H1 (cell line): Measurements from ENCODE around the gene UVRAG. TPM values are rescaled to one million over a fixed set of nuclear protein-coding genes. Genes with fewer than 3 reads are reported as not detected.

ENCODE experiments used
- CTCF ChIA-PET: fragments of 300-600 bp; sonication (Branson Sonifier 250); formaldehyde crosslinking; loops from one replicate; lab custom pipeline; 2021; ENCODE audit not compliant: partially characterized antibody; lab: Charles Lee
- POLR2A ChIA-PET: fragments of 300-600 bp; sonication (Branson Sonifier 250); formaldehyde crosslinking; loops from one replicate; lab custom pipeline; 2021; ENCODE audit warnings: inconsistent platforms; ENCODE audit not compliant: partially characterized antibody; lab: Charles Lee
- DNase-seq, 2 experiments: peaks; one replicate each; pipeline versions ENCODE4 v3.0.0 to v3.0.0-alpha.2; 2010 to 2022; ENCODE audit warnings: low spot score in 2 of 2, low read depth in 1 of 2, mixed read lengths in 1 of 2
- FAIRE-seq: peaks from 2 replicates; lab custom pipeline; 2011; peaks lifted over from hg19 to GRCh38; lab: Jason Lieb, UNC
- H2AFZ ChIP-seq: 2 replicates; pipeline ENCODE4 v1.8.1; 2012; ENCODE audit warnings: low read length, inconsistent platforms
- H2AK5ac ChIP-seq: 2 replicates; pipeline ENCODE4 v1.6.1; 2013; ENCODE audit warnings: low read depth, low read length
- H2BK120ac ChIP-seq: replicated peaks from 2 replicates; pipeline ENCODE3; 2013; ENCODE audit warnings: low read depth, low read length, inconsistent platforms
- H2BK12ac ChIP-seq: 2 replicates; pipeline ENCODE4 v1.6.1; 2013; ENCODE audit warnings: low read depth, low read length
- H2BK15ac ChIP-seq: 2 replicates; pipeline ENCODE4 v1.6.1; 2013; ENCODE audit warnings: low read length
- H2BK20ac ChIP-seq: 2 replicates; pipeline ENCODE4 v1.6.1; 2013; ENCODE audit warnings: low read length
- H2BK5ac ChIP-seq: 2 replicates; pipeline ENCODE4 v1.6.1; 2013; ENCODE audit warnings: low read depth, low read length
- H3K14ac ChIP-seq: 2 replicates; pipeline ENCODE4 v1.6.1; 2013; ENCODE audit warnings: inconsistent platforms; ENCODE audit not compliant: insufficient read length
- H3K18ac ChIP-seq: 2 replicates; pipeline ENCODE4 v1.6.1; 2013; ENCODE audit warnings: low read length; ENCODE audit errors: extremely low read depth
- H3K23ac ChIP-seq: 2 replicates; pipeline ENCODE4 v1.6.1; 2013; ENCODE audit warnings: inconsistent platforms; ENCODE audit not compliant: insufficient read length
- H3K23me2 ChIP-seq: 2 replicates; pipeline ENCODE4 v1.6.1; 2013; ENCODE audit warnings: low read depth, low read length
- H3K27ac ChIP-seq: 2 replicates; pipeline ENCODE4 v1.6.1; 2011; ENCODE audit warnings: low read depth, low read length, inconsistent platforms
- H3K27me3 ChIP-seq, 4 experiments: replicated peaks in 1 of 4; 1 replicate in 1 of 4; 2 replicates in 3 of 4; pipeline versions ENCODE4 v1.6.1 to v1.8.1; 2011 to 2013; ENCODE audit warnings: low read length in 3 of 4, mild to moderate bottlenecking in 3 of 4, inconsistent platforms in 2 of 4, mixed read lengths in 2 of 4, moderate library complexity in 1 of 4; ENCODE audit not compliant: control insufficient read depth in 3 of 4, insufficient read depth in 3 of 4; ENCODE audit errors: extremely low read depth in 1 of 4
- H3K36me3 ChIP-seq, 4 experiments: 2 replicates each; pipeline versions ENCODE4 v1.6.1 to v1.8.1; 2011 to 2013; ENCODE audit warnings: mild to moderate bottlenecking in 4 of 4, low read length in 3 of 4, moderate library complexity in 2 of 4, control low read depth in 1 of 4, inconsistent platforms in 1 of 4; ENCODE audit not compliant: insufficient read depth in 4 of 4, control insufficient read depth in 2 of 4
- H3K4ac ChIP-seq: replicated peaks from 2 replicates; pipeline ENCODE3; 2013; ENCODE audit warnings: low read length, low read depth, mixed read lengths, inconsistent platforms; ENCODE audit not compliant: insufficient read length
- H3K4me1 ChIP-seq, 4 experiments: replicated peaks in 1 of 4; 1 replicate in 1 of 4; 2 replicates in 3 of 4; pipeline versions ENCODE4 v1.6.1 to v1.8.1; 2011 to 2013; ENCODE audit warnings: low read length in 3 of 4, inconsistent platforms in 2 of 4, mixed read lengths in 1 of 4; ENCODE audit not compliant: insufficient read depth in 4 of 4, control insufficient read depth in 3 of 4
- H3K4me2 ChIP-seq, 2 experiments: 2 replicates each; pipeline versions ENCODE4 v1.6.1 to v1.8.1; 2011 to 2013; ENCODE audit warnings: low read depth in 2 of 2, low read length in 2 of 2, control low read depth in 1 of 2, inconsistent platforms in 1 of 2, mild to moderate bottlenecking in 1 of 2; ENCODE audit not compliant: insufficient read depth in 1 of 2
- H3K4me3 ChIP-seq, 4 experiments: fragments of 200-600, 300-600 bp in 1 of 4; sonication (generic), shearing (Covaris generic), sonication (Bioruptor Twin) in 1 of 4; 2 replicates each; pipeline versions ENCODE4 v1.5.1 to v1.8.1; 2011 to 2016; ENCODE audit warnings: low read length in 4 of 4, low read depth in 3 of 4, control low read depth in 2 of 4, inconsistent platforms in 2 of 4, mild to moderate bottlenecking in 2 of 4, mixed read lengths in 1 of 4, moderate library complexity in 1 of 4; ENCODE audit not compliant: insufficient read depth in 2 of 4; ENCODE audit errors: extremely low read depth in 1 of 4
- H3K56ac ChIP-seq: replicated peaks from 2 replicates; pipeline ENCODE3; 2013; ENCODE audit warnings: low read depth, mild to moderate bottlenecking, mixed read lengths, low read length, inconsistent platforms; ENCODE audit not compliant: insufficient read length
- H3K79me1 ChIP-seq: 2 replicates; pipeline ENCODE4 v1.6.1; 2013; ENCODE audit warnings: low read depth, low read length, control low read depth
- H3K79me2 ChIP-seq, 2 experiments: 2 replicates each; pipeline versions ENCODE4 v1.6.1 to v1.8.1; 2012 to 2013; ENCODE audit warnings: low read length in 2 of 2, mild to moderate bottlenecking in 2 of 2, inconsistent platforms in 1 of 2; ENCODE audit not compliant: insufficient read depth in 2 of 2, control insufficient read depth in 1 of 2
- H3K9ac ChIP-seq, 4 experiments: replicated peaks in 1 of 4; 1 replicate in 1 of 4; 2 replicates in 3 of 4; pipeline versions ENCODE4 v1.6.1 to v1.8.1; 2011 to 2013; ENCODE audit warnings: low read depth in 3 of 4, low read length in 3 of 4, control low read depth in 2 of 4, mild to moderate bottlenecking in 2 of 4, moderate library complexity in 2 of 4, inconsistent platforms in 1 of 4; ENCODE audit errors: extremely low read depth in 1 of 4
- H3K9me3 ChIP-seq, 2 experiments: 2 replicates each; pipeline versions ENCODE4 v1.6.1 to v1.8.1; 2012 to 2013; ENCODE audit warnings: mild to moderate bottlenecking in 2 of 2, moderate library complexity in 2 of 2, control low read depth in 1 of 2, inconsistent platforms in 1 of 2, low read depth in 1 of 2, low read length in 1 of 2, mixed read lengths in 1 of 2; ENCODE audit not compliant: insufficient read depth in 2 of 2
- H4K20me1 ChIP-seq, 2 experiments: replicated peaks in 1 of 2; 2 replicates each; pipeline versions ENCODE3 to v1.8.1; 2011 to 2013; ENCODE audit warnings: inconsistent platforms in 2 of 2, low read length in 2 of 2, mild to moderate bottlenecking in 1 of 2; ENCODE audit not compliant: insufficient read depth in 2 of 2, control insufficient read depth in 1 of 2
- H4K5ac ChIP-seq: 2 replicates; pipeline ENCODE4 v1.6.1; 2013; ENCODE audit warnings: low read length, low read depth, mixed read lengths, inconsistent platforms; ENCODE audit not compliant: insufficient read length
- H4K8ac ChIP-seq: 2 replicates; pipeline ENCODE4 v1.8.0; 2013; ENCODE audit warnings: mild to moderate bottlenecking, moderate library complexity, low read length, inconsistent platforms; ENCODE audit not compliant: insufficient read depth; ENCODE audit errors: extremely low read depth
- H4K91ac ChIP-seq: replicated peaks from 2 replicates; pipeline ENCODE3; 2013; ENCODE audit warnings: low read length, mixed read lengths, inconsistent platforms; ENCODE audit not compliant: insufficient read length
- ASH2L ChIP-seq: fragments of 200-600, 300-600 bp; sonication (generic); IDR thresholded peaks from one replicate; pipeline ENCODE4 v1.7.1; 2017; ENCODE audit warnings: low read length
- CHD2 ChIP-seq: IDR thresholded peaks from 2 replicates; pipeline ENCODE4 v1.6.1; 2012; ENCODE audit warnings: low read length, improper control_type of control experiment
- EZH2 ChIP-seq: fragments of 200-600 bp; sonication (generic); IDR thresholded peaks from 2 replicates; pipeline ENCODE4 v1.7.1; 2012; ENCODE audit warnings: low read depth, mild to moderate bottlenecking, moderate library complexity, low read length, inconsistent platforms; ENCODE audit not compliant: severe bottlenecking
- FOSL1 ChIP-seq: IDR thresholded peaks from 2 replicates; pipeline ENCODE4 v1.6.1; 2011; ENCODE audit warnings: mild to moderate bottlenecking, low read depth, low read length, moderate library complexity; ENCODE audit not compliant: insufficient read depth
- GABPA ChIP-seq: IDR thresholded peaks from 2 replicates; pipeline ENCODE4 v1.6.1; 2011; ENCODE audit warnings: mild to moderate bottlenecking, low read length, moderate library complexity, borderline replicate concordance; ENCODE audit not compliant: insufficient read depth
- KDM5A ChIP-seq: fragments of 200-600 bp; IDR thresholded peaks from 2 replicates; pipeline ENCODE4 v1.7.1; 2012; ENCODE audit warnings: mild to moderate bottlenecking, low read length, inconsistent platforms, mixed read lengths
- POU5F1 ChIP-seq: IDR thresholded peaks from 2 replicates; pipeline ENCODE4 v1.6.1; 2011; ENCODE audit warnings: low read depth, mild to moderate bottlenecking, low read length, moderate library complexity
- RXRA ChIP-seq: IDR thresholded peaks from 2 replicates; pipeline ENCODE4 v1.6.1; 2011; ENCODE audit warnings: low read depth, mild to moderate bottlenecking, low read length, moderate library complexity; ENCODE audit not compliant: insufficient read depth
- SIRT6 ChIP-seq: IDR thresholded peaks from one replicate; pipeline ENCODE4 v1.7.1; 2012; ENCODE audit warnings: low read length, inconsistent platforms
- SUZ12 ChIP-seq: fragments of 200-600 bp; sonication (generic); IDR thresholded peaks from 2 replicates; pipeline ENCODE4 v1.6.1; 2012; ENCODE audit warnings: mild to moderate bottlenecking, inconsistent platforms, low read length, moderate library complexity, mixed read lengths
- TAF1 ChIP-seq: IDR thresholded peaks from 2 replicates; pipeline ENCODE4 v1.6.1; 2011; ENCODE audit warnings: mild to moderate bottlenecking, low read depth, low read length
- TEAD4 ChIP-seq: IDR thresholded peaks from 2 replicates; pipeline ENCODE4 v1.6.1; 2012; ENCODE audit warnings: low read depth, low read length, inconsistent platforms, mixed read lengths
- USF2 ChIP-seq: IDR thresholded peaks from 2 replicates; pipeline ENCODE4 v1.6.1; 2011; ENCODE audit warnings: low read length, improper control_type of control experiment
- WGBS, 2 experiments: shearing (Covaris generic) in 1 of 2; methylation state at CpG; one replicate each; pipeline versions ENCODE4 v1.1.6 to v1.1.7; 2013 to 2015; ENCODE audit warnings: low lambda C conversion rate in 2 of 2, mixed read lengths in 2 of 2, inconsistent platforms in 1 of 2, low coverage in 1 of 2, missing lambda C conversion rate in 1 of 2; ENCODE audit not compliant: insufficient replicate concordance in 2 of 2, insufficient coverage in 1 of 2, insufficient read length in 1 of 2; ENCODE audit errors: extremely low coverage in 1 of 2, missing lambda C conversion rate in 1 of 2; 5-methylcytosine and 5-hydroxymethylcytosine counted together
- polyA plus RNA-seq, 7 experiments: library from polyadenylated mRNA; depleted of rRNA in 3 of 7; stranded (reverse) in 5 of 7; unstranded in 2 of 7; fragments of >200 nt in 5 of 7; fragments of 200-250 nt in 2 of 7; gene quantifications; 1 replicate in 5 of 7; 2 replicates in 1 of 7; 4 replicates in 1 of 7; pipeline versions ENCODE4 v1.2.1 to v1.2.3, GENCODE V29; 2011 to 2013; ENCODE audit warnings: missing spikeins in 2 of 7, mixed read lengths in 2 of 7
- total RNA-seq: library from RNA; stranded (reverse); fragmentation: NEBNext Ultra II Directional; extraction: Animal tissue kit (Norgen Biotek cat#: 25700); gene quantifications from 2 replicates; pipeline ENCODE4 v1.2.1, GENCODE V29; 2021

UVRAG gene
- total and polyA plus RNA-seq, 2 of the 8 experiments (the other 6 are each of a cell fraction or from before 2014, with no cell fraction given) = 5.5 to 14.7 TPM

GRCh38 chr11:75921808-75922207 is 106.8 kb downstream of the UVRAG start:
- Histone ChIP-seq H3K14ac (no peak overlapping the region), H3K23me2 (no peaks in the 10 kb centered on the region)

More at GRCh38 chr11:75921808-75922207, 106.8 kb downstream of the UVRAG start:
- no peaks in the 10 kb centered on the region for H3K79me2 ChIP-seq
- H3K56ac ChIP-seq = no peak overlapping the region
- POLR2A ChIA-PET = no interaction called here
- no peaks in the 10 kb centered on the region for H4K20me1 ChIP-seq
- no peak overlapping the region for H4K8ac ChIP-seq
- no peak overlapping the region for H3K23ac ChIP-seq
- CTCF ChIA-PET = no interaction called here
- H3K36me3 ChIP-seq = no peaks in the 10 kb centered on the region
- H2BK20ac ChIP-seq = no peak overlapping the region
- H4K5ac ChIP-seq = no peak overlapping the region
- no peaks in the 10 kb centered on the region for H3K4me1 ChIP-seq
- no peak overlapping the region for H3K9ac ChIP-seq
- no peak overlapping the region for H2BK15ac ChIP-seq
- H2AFZ ChIP-seq = no peak overlapping the region
- DNase-seq (no peak), FAIRE-seq (no peak)
- no peak overlapping the region for H2BK120ac ChIP-seq
- H3K9me3 ChIP-seq = no peaks in the 10 kb centered on the region
- H3K79me1 ChIP-seq = no peaks in the 10 kb centered on the region
- WGBS, 2 experiments = 88% methylated on average over 3 of the region's 3 CpGs; no CpG with 5 or more reads in 1 of the 2 experiments
- H3K18ac ChIP-seq = no peak overlapping the region
- H2AK5ac ChIP-seq = no peak overlapping the region
- H4K91ac ChIP-seq = no peak overlapping the region
- H3K27ac ChIP-seq = no peak overlapping the region
- H3K27me3 ChIP-seq = no peaks in the 10 kb centered on the region
- H2BK5ac ChIP-seq = no peak overlapping the region
- H2BK12ac ChIP-seq = no peak overlapping the region
- no peak for TF ChIP-seq SIRT6
- TF ChIP-seq POU5F1 = no peak
- TF ChIP-seq KDM5A = no peak
- no peak for TF ChIP-seq TEAD4
- no peak for TF ChIP-seq RXRA
- no peak for TF ChIP-seq SUZ12
- no peak for TF ChIP-seq CHD2
- no peak for TF ChIP-seq TAF1
- TF ChIP-seq ASH2L = no peak
- TF ChIP-seq GABPA = no peak
- TF ChIP-seq USF2 = no peak
- TF ChIP-seq FOSL1 = no peak
- no peak for TF ChIP-seq EZH2
- TF ChIP-seq, all 59 proteins: peak for 0
- Histone ChIP-seq H3K4ac (no peak overlapping the region), H3K4me2 (no peak overlapping the region), H3K4me3 (no peak overlapping the region)
